Endothelial cell of umbilical vein (primary cell): ENCODE results near the gene ENTREP1. TPM values are rescaled to one million over a fixed set of nuclear protein-coding genes. Genes with fewer than 3 reads are reported as not detected.

ENCODE experiments used
- Bru-seq: library from RNA; stranded (reverse); fragments of 400-500 nt; gene quantifications from one replicate; lab custom pipeline; 2021; lab: Mats Ljungman, UMichigan
- BruChase-seq, 2 experiments: library from RNA; stranded (reverse); fragments of 400-500 nt; gene quantifications; one replicate each; lab custom pipeline; 2021; lab: Mats Ljungman, UMichigan
- BruUV-seq: library from RNA; stranded (reverse); fragments of 400-500 nt; replicated peaks from 2 replicates; lab custom pipeline; 2021; lab: Mats Ljungman, UMichigan
- CTCF ChIA-PET: fragments of 300-600, 350-600 bp; sonication (Branson Sonifier 250); formaldehyde crosslinking; loops from one replicate; lab custom pipeline; 2021; ENCODE audit warnings: antibody characterized with exemption, inconsistent platforms; lab: Charles Lee
- POLR2A ChIA-PET: fragments of 300-600, 350-600 bp; sonication (Branson Sonifier 250); formaldehyde crosslinking; loops from one replicate; lab custom pipeline; 2021; ENCODE audit warnings: antibody characterized with exemption, inconsistent platforms; lab: Charles Lee
- DNase-seq: peaks from one replicate; pipeline ENCODE4 v3.0.0-alpha.2; 2011; ENCODE audit warnings: low read depth, low spot score
- FAIRE-seq: peaks from 2 replicates; lab custom pipeline; 2011; peaks lifted over from hg19 to GRCh38; lab: Jason Lieb, UNC
- H2AFZ ChIP-seq: 2 replicates; pipeline ENCODE4 v1.6.0; 2012; ENCODE audit warnings: low read depth, low read length, control low read depth, inconsistent platforms
- H3K27ac ChIP-seq: 2 replicates; pipeline ENCODE4 v1.5.1; 2011; ENCODE audit warnings: low read depth, mild to moderate bottlenecking, control low read depth, low read length, moderate library complexity; ENCODE audit not compliant: insufficient read depth
- H3K27me3 ChIP-seq, 2 experiments: 2 replicates each; pipeline versions ENCODE4 v1.6.0 to v1.6.1; 2011; ENCODE audit warnings: low read length in 2 of 2, mixed read lengths in 1 of 2; ENCODE audit not compliant: control insufficient read depth in 2 of 2, insufficient read depth in 2 of 2
- H3K36me3 ChIP-seq, 2 experiments: 2 replicates in 1 of 2; 3 replicates in 1 of 2; pipeline ENCODE4 v1.5.1; 2011; ENCODE audit warnings: low read length in 2 of 2, mild to moderate bottlenecking in 1 of 2, moderate library complexity in 1 of 2; ENCODE audit not compliant: control insufficient read depth in 2 of 2, insufficient read depth in 2 of 2; ENCODE audit errors: extremely low read depth in 1 of 2
- H3K4me1 ChIP-seq: 3 replicates; pipeline ENCODE4 v1.5.1; 2011; ENCODE audit warnings: mild to moderate bottlenecking, low read length; ENCODE audit not compliant: control insufficient read depth, insufficient read depth; ENCODE audit errors: extremely low read depth
- H3K4me2 ChIP-seq: 2 replicates; pipeline ENCODE4 v1.6.1; 2011; ENCODE audit warnings: low read length, control low read depth, mixed read lengths; ENCODE audit not compliant: insufficient read depth
- H3K4me3 ChIP-seq, 3 experiments: fragments of 200-600 bp in 1 of 3; sonication (generic), shearing (Covaris generic) in 1 of 3; replicated peaks in 1 of 3; 2 replicates each; pipeline ENCODE4 v1.5.1; 2011 to 2016; ENCODE audit warnings: control low read depth in 3 of 3, low read length in 3 of 3, mild to moderate bottlenecking in 2 of 3, inconsistent platforms in 1 of 3, low read depth in 1 of 3, moderate library complexity in 1 of 3; ENCODE audit not compliant: insufficient read depth in 1 of 3
- H3K79me2 ChIP-seq: 2 replicates; pipeline ENCODE4 v1.6.0; 2012; ENCODE audit warnings: low read length, inconsistent platforms; ENCODE audit not compliant: control insufficient read depth, insufficient read depth
- H3K9ac ChIP-seq: replicated peaks from 2 replicates; pipeline ENCODE3; 2011; ENCODE audit warnings: low read length, control low read depth; ENCODE audit not compliant: insufficient read depth; ENCODE audit errors: extremely low read depth
- H3K9me1 ChIP-seq: replicated peaks from 3 replicates; pipeline ENCODE4 v1.6.0; 2011; ENCODE audit warnings: mild to moderate bottlenecking, low read length; ENCODE audit not compliant: control insufficient read depth, insufficient read depth; ENCODE audit errors: extremely low read depth
- H3K9me3 ChIP-seq: replicated peaks from 2 replicates; pipeline ENCODE4 v1.5.1; 2012; ENCODE audit warnings: low read length, inconsistent platforms; ENCODE audit not compliant: control insufficient read depth, insufficient read depth
- H4K20me1 ChIP-seq: replicated peaks from 2 replicates; pipeline ENCODE3; 2011; ENCODE audit warnings: mild to moderate bottlenecking, low read length; ENCODE audit not compliant: control insufficient read depth, insufficient read depth; ENCODE audit errors: extremely low read depth
- CTCF ChIP-seq, 2 donors: IDR thresholded peaks; 1 replicate in 1 of 2; 2 replicates in 1 of 2; pipeline ENCODE4 v1.5.1; 2011; ENCODE audit warnings: low read length in 2 of 2, mild to moderate bottlenecking in 2 of 2, moderate library complexity in 2 of 2, control low read depth in 1 of 2, inconsistent platforms in 1 of 2, low read depth in 1 of 2; ENCODE audit not compliant: insufficient read depth in 1 of 2; ENCODE audit errors: extremely low read depth in 1 of 2
- EZH2 ChIP-seq: IDR thresholded peaks from 2 replicates; pipeline ENCODE4 v1.6.1; 2012; ENCODE audit warnings: borderline replicate concordance, low read depth, mild to moderate bottlenecking, moderate library complexity, low read length, inconsistent platforms; ENCODE audit not compliant: severe bottlenecking
- MAX ChIP-seq: IDR thresholded peaks from 2 replicates; pipeline ENCODE4 v1.6.1; 2011; ENCODE audit not compliant: insufficient read depth, insufficient read length
- POLR2AphosphoS5 ChIP-seq: IDR thresholded peaks from 2 replicates; pipeline ENCODE4 v1.6.1; 2012; ENCODE audit warnings: low read depth, mild to moderate bottlenecking, control low read depth, low read length, moderate library complexity; ENCODE audit not compliant: insufficient read depth
- dilution Hi-C: fragments of 300-500 bp; cut with MboI; formaldehyde crosslinking; loops from one replicate; pipeline ENCODE4 v1.15.0; 2019; ENCODE audit warnings: low sequenced_read_pairs; ENCODE audit not compliant: extremely low pct_ligation_motif_present
- intact Hi-C: fragments of 100-400 bp; cut with micrococcal nuclease; formaldehyde crosslinking; loops from one replicate; pipeline ENCODE4 v1.10.0; 2022
- long read RNA-seq: library from polyadenylated mRNA; stranded (forward); transcript quantifications from one replicate; pipeline ENCODE4 v2.0.0, GENCODE V29; 2021
- polyA minus RNA-seq, 3 experiments: library from RNA; depleted of rRNA, polyadenylated mRNA; stranded (reverse); fragments of >200 nt; gene quantifications; 1 replicate in 1 of 3; 2 replicates in 2 of 3; pipeline ENCODE4 v1.2.3, GENCODE V29; 2011
- polyA plus RNA-seq, 4 experiments: library from polyadenylated mRNA; depleted of rRNA in 3 of 4; stranded (reverse) in 3 of 4; unstranded in 1 of 4; fragments of >200 nt; gene quantifications; 2 replicates each; pipeline versions ENCODE4 v1.2.1 to v1.2.3, GENCODE V29; 2011 to 2012; ENCODE audit warnings: missing spikeins in 1 of 4
- total RNA-seq: library from RNA; stranded (reverse); gene quantifications from 2 replicates; pipeline ENCODE4 v1.2.3, GENCODE V29; 2021

Gene ENTREP1
- total RNA-seq: 5.0 and 7.1 TPM in 2 replicates
- polyA plus RNA-seq: 13.5 and 14.6 TPM in 2 replicates
- 4.8 and 5.8 TPM in 2 replicates for polyA plus RNA-seq (2011; cell fraction: cytosol; rRNA removed)
- 63.9 and 99.7 TPM in 2 replicates for polyA plus RNA-seq (2011; cell fraction: nucleus; rRNA removed)
- 2.1 and 3.2 TPM in 2 replicates for polyA plus RNA-seq (2012)
- 15.2 and 18.3 TPM in 2 replicates for polyA minus RNA-seq
- polyA minus RNA-seq (2011; cell fraction: cytosol; rRNA and poly(A)+ RNA removed): 0.51 TPM
- polyA minus RNA-seq (2011; cell fraction: nucleus; rRNA and poly(A)+ RNA removed): 20.0 and 22.9 TPM in 2 replicates
- Bru-seq, nascent RNA: percentile 50 among the genes with signal in this experiment
- BruChase-seq, experiment 1, labeled RNA remaining after a 6-hour chase: percentile 27 among the genes with signal in this experiment
- percentile 36 among the genes with signal in this experiment for BruChase-seq, experiment 2, labeled RNA remaining after a 2-hour chase
- long read RNA-seq, transcript FAM189A2-202 (11 exons, 2,648 nt): major isoform, 5 of 17 reads
- long read RNA-seq, partial matches to known transcripts: 3 of 17 reads
- long read RNA-seq, other reads (novel, unspliced or antisense): 9 of 17 reads

GRCh38 chr9:69324549-69325401 lies at the start of gene ENTREP1:
Gene ENTREP1 (plus strand): TSS chr9:69325215. CDS start chr9:69325310, 95 bp downstream.
- Histone ChIP-seq H4K20me1 (no peaks in the 10 kb centered on the region), H3K9ac (no peak within 1 kb of the TSS), H3K27me3 (peaks cover 3 to 21% of the 10 kb centered on the region in 2 experiments), H3K9me1 (no peaks in the 10 kb centered on the region), H3K4me2 (peak within 1 kb of the TSS; percentile 86), H3K4me3 (peak within 1 kb of the TSS; percentile 13 to 55 (median 43)), H3K4me1 (peaks cover 11% of the 10 kb centered on the region), H2AFZ (peak within 1 kb of the TSS; percentile 89), H3K79me2 (no peaks in the 10 kb centered on the region), H3K36me3 (no peaks in the 10 kb centered on the region), H3K27ac (no peak within 1 kb of the TSS), H3K9me3 (no peaks in the 10 kb centered on the region)
- no TSS peak for BruUV-seq
- DNase-seq: peak; percentile 62
- CTCF ChIA-PET: interaction anchor here (0.5 kb wide), 1 partner anchor 263 kb away, joined by 4 read pairs; no protein-coding TSS in a partner anchor
- POLR2A ChIA-PET: no interaction called here
- intact Hi-C loops (loop anchor here (5.0 kb wide), 1 partner anchor 63 kb away; no protein-coding TSS in a partner anchor), dilution Hi-C loops (no loop called here)
- TF ChIP-seq CTCF (IDR thresholded peaks at IDR 0.05; ENCODE audit: extremely low read depth in 1 of 2, insufficient read depth in 1 of 2, low read depth in 1 of 2, low read length in 2 of 2) (peak in 1 of 2 donors; percentile 19), MAX (no peak), POLR2AphosphoS5 (peak; percentile 14), EZH2 (peak; percentile 67)
- no peak for FAIRE-seq
